K562 (cell line): ENCODE results near the gene TMEM128. TPM values are rescaled to one million over a fixed set of nuclear protein-coding genes. Genes with fewer than 3 reads are reported as not detected.

ENCODE experiments used
- ATAC-seq: fragments of 200-7000 bp; cut with Tn5 transposase; 3 replicates; pipeline ENCODE4 v1.9.1; 2020; ENCODE audit warnings: moderate library complexity
- BruUV-seq: library from RNA; stranded (reverse); fragments of 400-500 nt; replicated peaks from 2 replicates; lab custom pipeline; 2021; lab: Mats Ljungman, UMichigan
- CTCF ChIA-PET: fragments of 300-600 bp; formaldehyde crosslinking; extraction: SDS; loops from one replicate; lab custom pipeline; 2021; ENCODE audit warnings: low intra/inter-chr PET ratio; lab: Yijun Ruan, JAX
- POLR2A ChIA-PET: fragments of 300-600, 350-650 bp; sonication (Branson Sonifier 250); formaldehyde crosslinking; extraction: SDS; loops from one replicate; lab custom pipeline; 2021; ENCODE audit warnings: antibody characterized with exemption, inconsistent platforms; lab: Yijun Ruan, JAX
- DNase-seq, 4 experiments: peaks; one replicate each; pipeline versions ENCODE4 v3.0.0 to v3.0.0-alpha.2; 2011 to 2018; ENCODE audit warnings: low spot score in 3 of 4, mixed read lengths in 3 of 4; ENCODE audit errors: extremely low read depth in 1 of 4
- FAIRE-seq: peaks from 2 replicates; lab custom pipeline; 2011; peaks lifted over from hg19 to GRCh38; lab: Jason Lieb, UNC
- H2AFZ ChIP-seq: 2 replicates; pipeline ENCODE4 v1.6.0; 2011; ENCODE audit warnings: low read depth, low read length, control low read depth, inconsistent platforms
- H3K27ac ChIP-seq: fragments of 200-600 bp; 3 replicates; pipeline ENCODE4 v1.8.0; 2011; ENCODE audit warnings: low read depth, mild to moderate bottlenecking, control low read depth, inconsistent platforms, low read length, moderate library complexity, mixed read lengths; ENCODE audit errors: extremely low read depth
- H3K27me3 ChIP-seq, 2 experiments: fragments of 300-600 bp in 1 of 2; 2 replicates in 1 of 2; 3 replicates in 1 of 2; pipeline versions ENCODE4 v1.6.0 to v1.8.0; 2011; ENCODE audit warnings: inconsistent platforms in 2 of 2, low read length in 2 of 2, mild to moderate bottlenecking in 1 of 2, mixed read lengths in 1 of 2, moderate library complexity in 1 of 2; ENCODE audit not compliant: control insufficient read depth in 2 of 2, insufficient read depth in 2 of 2
- H3K36me3 ChIP-seq: fragments of 300-600 bp; 3 replicates; pipeline ENCODE4 v1.8.0; 2011; ENCODE audit warnings: mild to moderate bottlenecking, low read length, inconsistent platforms; ENCODE audit not compliant: control insufficient read depth, insufficient read depth
- H3K4me1 ChIP-seq, 2 experiments: fragments of 200-600 bp in 1 of 2; replicated peaks in 1 of 2; 2 replicates in 1 of 2; 3 replicates in 1 of 2; pipeline versions ENCODE4 v1.5.1 to v1.8.0; 2011; ENCODE audit warnings: inconsistent platforms in 2 of 2, low read length in 2 of 2, mild to moderate bottlenecking in 1 of 2, mixed read lengths in 1 of 2, moderate library complexity in 1 of 2; ENCODE audit not compliant: control insufficient read depth in 2 of 2, insufficient read depth in 2 of 2
- H3K4me2 ChIP-seq: 2 replicates; pipeline ENCODE4 v1.6.1; 2011; ENCODE audit warnings: low read length, control low read depth, inconsistent platforms, mixed read lengths; ENCODE audit not compliant: insufficient read depth
- H3K4me3 ChIP-seq: fragments of 200-600 bp; sonication (generic), shearing (Covaris generic); 2 replicates; pipeline ENCODE4 v1.5.1; 2016; ENCODE audit warnings: control low read depth, inconsistent platforms
- H3K79me2 ChIP-seq: fragments of 200-600 bp; 3 replicates; pipeline ENCODE4 v1.8.0; 2011; ENCODE audit warnings: low read length, inconsistent platforms; ENCODE audit not compliant: control insufficient read depth, insufficient read depth
- H3K9ac ChIP-seq, 2 experiments: 2 replicates each; pipeline versions ENCODE4 v1.6.0 to v1.6.1; 2011; ENCODE audit warnings: low read depth in 2 of 2, low read length in 2 of 2, control low read depth in 1 of 2, inconsistent platforms in 1 of 2, mild to moderate bottlenecking in 1 of 2, mixed read lengths in 1 of 2; ENCODE audit not compliant: insufficient read depth in 1 of 2
- H3K9me1 ChIP-seq: one replicate; pipeline ENCODE4 v1.6.0; 2011; ENCODE audit warnings: inconsistent platforms, mild to moderate bottlenecking, low read length, moderate library complexity; ENCODE audit not compliant: control insufficient read depth, insufficient read depth
- H3K9me3 ChIP-seq: replicated peaks from 2 replicates; pipeline ENCODE4 v1.5.1; 2011; ENCODE audit warnings: low read depth, low read length, inconsistent platforms; ENCODE audit not compliant: control insufficient read depth, insufficient read depth
- H4K20me1 ChIP-seq: replicated peaks from 2 replicates; pipeline ENCODE4 v1.6.1; 2011; ENCODE audit warnings: low read length, inconsistent platforms, mixed read lengths; ENCODE audit not compliant: control insufficient read depth, insufficient read depth
- CREB1 ChIP-seq, 2 experiments: sonication (generic) in 1 of 2; formaldehyde crosslinking in 1 of 2; IDR thresholded peaks; 2 replicates each; pipeline versions ENCODE4 v1.6.1 to v1.8.0; 2012 to 2022; ENCODE audit warnings: inconsistent platforms in 1 of 2, mild to moderate bottlenecking in 1 of 2, missing genetic modification reagents in 1 of 2, moderate library complexity in 1 of 2
- EP400 ChIP-seq: fragments of 450-650 bp; IDR thresholded peaks from 2 replicates; pipeline ENCODE4 v1.6.1; 2017; ENCODE audit warnings: antibody characterized with exemption, mild to moderate bottlenecking, moderate library complexity
- FOXK2 ChIP-seq, 2 experiments: fragments of 450-650 bp; IDR thresholded peaks in 1 of 2; conservative IDR thresholded peaks in 1 of 2; 2 replicates each; pipeline ENCODE4 v1.6.1; 2016; ENCODE audit warnings: low read depth in 2 of 2, mild to moderate bottlenecking in 1 of 2
- HMBOX1 ChIP-seq: sonication (generic); IDR thresholded peaks from 2 replicates; pipeline ENCODE4 v1.6.1; 2016
- ID3 ChIP-seq, 2 experiments: fragments of 250-450 bp in 1 of 2; fragments of 450-650 bp in 1 of 2; sonication (Bioruptor Pico) in 1 of 2; IDR thresholded peaks; 2 replicates each; pipeline versions ENCODE4 v1.6.1 to v1.8.0; 2016 to 2021; ENCODE audit warnings: mild to moderate bottlenecking in 2 of 2, moderate library complexity in 2 of 2, missing compliant biosample characterization in 1 of 2, missing genetic modification characterization in 1 of 2
- ILF3 ChIP-seq: fragments of 450-650 bp; IDR thresholded peaks from 2 replicates; pipeline ENCODE4 v1.6.1; 2018; ENCODE audit warnings: antibody characterized with exemption, mild to moderate bottlenecking, moderate library complexity, borderline replicate concordance
- KLF13 ChIP-seq: fragments of 450-650 bp; IDR thresholded peaks from 2 replicates; pipeline ENCODE4 v1.6.1; 2016; ENCODE audit warnings: missing genetic modification characterization, low read depth, mild to moderate bottlenecking, missing compliant biosample characterization, moderate library complexity, borderline replicate concordance
- MAX ChIP-seq: sonication (generic); formaldehyde crosslinking; IDR thresholded peaks from 2 replicates; pipeline ENCODE4 v1.9.0; 2022; ENCODE audit warnings: mild to moderate bottlenecking, missing genetic modification reagents
- NEUROD1 ChIP-seq: fragments of 150-350 bp; IDR thresholded peaks from 2 replicates; pipeline ENCODE4 v1.6.1; 2014; ENCODE audit warnings: borderline replicate concordance, low read length, low read depth; ENCODE audit not compliant: partially characterized antibody
- TAF1 ChIP-seq: IDR thresholded peaks from 2 replicates; pipeline ENCODE4 v1.6.1; 2011; ENCODE audit warnings: mild to moderate bottlenecking, low read length, moderate library complexity; ENCODE audit not compliant: insufficient read depth, control insufficient read depth, severe bottlenecking; ENCODE audit errors: extremely low read depth
- TCF7 ChIP-seq: sonication (generic); IDR thresholded peaks from 2 replicates; pipeline ENCODE4 v1.6.1; 2016; ENCODE audit warnings: antibody characterized with exemption, borderline replicate concordance
- ZNF347 ChIP-seq: fragments of 450-650 bp; formaldehyde crosslinking; IDR thresholded peaks from 2 replicates; pipeline ENCODE4 v1.4.0; 2020; ENCODE audit warnings: low read depth, mild to moderate bottlenecking, moderate library complexity
- ZNF518B ChIP-seq: fragments of 250-450 bp; sonication (Bioruptor Pico); IDR thresholded peaks from 2 replicates; pipeline ENCODE4 v1.5.0; 2021; ENCODE audit warnings: mild to moderate bottlenecking, moderate library complexity
- ZNF79 ChIP-seq: fragments of 250-450 bp; sonication (Bioruptor Pico); IDR thresholded peaks from 2 replicates; pipeline ENCODE4 v1.4.0; 2020; ENCODE audit warnings: low read depth, mild to moderate bottlenecking, moderate library complexity
- WGBS: fragments of 100-300 bp; shearing (Covaris generic); methylation state at CpG from one replicate; pipeline ENCODE4 v1.1.6; 2016; ENCODE audit warnings: low coverage, mixed read lengths; ENCODE audit not compliant: insufficient coverage; ENCODE audit errors: missing lambda C conversion rate; 5-methylcytosine and 5-hydroxymethylcytosine counted together
- in situ Hi-C: fragments of 300-500 bp; cut with MboI; formaldehyde crosslinking; loops from 4 replicates; pipeline ENCODE4 v1.15.0; 2018; ENCODE audit warnings: inconsistent platforms, mixed read lengths
- intact Hi-C: fragments of 100-400 bp; cut with micrococcal nuclease; formaldehyde crosslinking; loops from 2 replicates; pipeline ENCODE4 v1.14.2; 2022
- polyA plus RNA-seq, 8 experiments: library from polyadenylated mRNA; depleted of rRNA in 4 of 8; stranded (reverse) in 5 of 8; unstranded in 3 of 8; fragments of >200 nt; fragmentation: Nextera tagmentation in 2 of 8; fragmentation: Illumina TruSeq in 1 of 8; extraction: Ambion mirVana in 2 of 8; extraction: Trizol in 1 of 8; gene quantifications; 2 replicates each; pipeline versions ENCODE4 v1.2.1 to v1.2.3, GENCODE V29; 2011 to 2014; ENCODE audit warnings: inconsistent platforms in 1 of 8, missing spikeins in 1 of 8
- total RNA-seq, 7 experiments: library from RNA; depleted of rRNA in 6 of 7; stranded (reverse); fragments of >200 nt in 6 of 7; fragmentation: Illumina TruSeq in 2 of 7; extraction: Trizol in 2 of 7; gene quantifications; 2 replicates each; pipeline versions ENCODE4 v1.2.1 to v1.2.3, GENCODE V29; 2011 to 2021; ENCODE audit warnings: low replicate concordance in 1 of 7
- TF ChIP-seq, protein P1 (sequence below): fragments of 450-650 bp; IDR thresholded peaks from 2 replicates; pipeline ENCODE4 v1.6.1; 2016; ENCODE audit warnings: missing biosample characterization, missing genetic modification characterization

TMEM128 gene
- total and polyA plus RNA-seq, 9 of the 15 experiments (the other 6 are each of a cell fraction or from before 2014, with no cell fraction given) = 9.1 to 40.0 (median 14.3) TPM

GRCh38 chr4:4277531-4277930, 29.5 kb upstream of the TMEM128 start:
- Histone ChIP-seq H3K9me3 (no peaks in the 10 kb centered on the region), H3K27me3 (no peaks in the 10 kb centered on the region), H3K36me3 (peaks cover 95% of the 10 kb centered on the region), H2AFZ (no peak overlapping the region), H4K20me1 (no peaks in the 10 kb centered on the region), H3K27ac (no peak overlapping the region), H3K4me3 (no peak overlapping the region), H3K4me1 (no peaks in the 10 kb centered on the region), H3K79me2 (peaks cover 1% of the 10 kb centered on the region; the same call in 1 of the 3 replicates), H3K4me2 (no peak overlapping the region), H3K9ac (no peak overlapping the region), H3K9me1 (no peaks in the 10 kb centered on the region)
- in situ Hi-C loops = no loop called here
- FAIRE-seq (no peak), DNase-seq (no peak), ATAC-seq (no peak)
- no TSS peak for BruUV-seq
- intact Hi-C loops = no loop called here
- POLR2A ChIA-PET = interaction anchor here (1.2 kb wide), 1 partner anchor 11 kb away, joined by 4 read pairs; no protein-coding TSS in a partner anchor
- WGBS = 79% methylated on average over 6 of the region's 6 CpGs
- CTCF ChIA-PET = no interaction called here
- TF ChIP-seq CREB1 (IDR thresholded peaks at IDR 0.05) = no peak
- TF ChIP-seq CREB1 (CRISPR knock-in tag; IDR thresholded peaks at IDR 0.05) = no peak
- no peak for TF ChIP-seq FOXK2 (conservative IDR thresholded peaks at IDR 0.05 in 1 of 2, IDR thresholded peaks at IDR 0.05 in 1 of 2; ENCODE audit: low read depth in 2 of 2)
- no peak for TF ChIP-seq ILF3
- TF ChIP-seq ZNF347 = no peak
- no peak for TF ChIP-seq TAF1
- TF ChIP-seq ZNF518B (CRISPR knock-in tag) = no peak
- TF ChIP-seq EP400 = no peak
- TF ChIP-seq, protein P1, sequence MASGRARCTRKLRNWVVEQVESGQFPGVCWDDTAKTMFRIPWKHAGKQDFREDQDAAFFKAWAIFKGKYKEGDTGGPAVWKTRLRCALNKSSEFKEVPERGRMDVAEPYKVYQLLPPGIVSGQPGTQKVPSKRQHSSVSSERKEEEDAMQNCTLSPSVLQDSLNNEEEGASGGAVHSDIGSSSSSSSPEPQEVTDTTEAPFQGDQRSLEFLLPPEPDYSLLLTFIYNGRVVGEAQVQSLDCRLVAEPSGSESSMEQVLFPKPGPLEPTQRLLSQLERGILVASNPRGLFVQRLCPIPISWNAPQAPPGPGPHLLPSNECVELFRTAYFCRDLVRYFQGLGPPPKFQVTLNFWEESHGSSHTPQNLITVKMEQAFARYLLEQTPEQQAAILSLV (tag) = no peak
- TF ChIP-seq HMBOX1 = no peak
- no peak for TF ChIP-seq KLF13 (tag)
- no peak for TF ChIP-seq NEUROD1
- TF ChIP-seq MAX (CRISPR knock-in tag) = no peak
- TF ChIP-seq ZNF79 (CRISPR knock-in tag) = no peak
- no peak for TF ChIP-seq TCF7
- no peak for TF ChIP-seq ID3 (CRISPR knock-in tag; IDR thresholded peaks at IDR 0.05)
- TF ChIP-seq ID3 (tag; IDR thresholded peaks at IDR 0.05) = no peak
